ENCODE measurements around the gene NUMA1.

NUMA1 gene

GRCh38 chr11:72102162-72102561, 21.8 kb upstream of the NUMA1 start:
- DNase-seq (ENCODE audit: low read depth in 2 of 3, low spot score in 1 of 3): no peak

DNA sequence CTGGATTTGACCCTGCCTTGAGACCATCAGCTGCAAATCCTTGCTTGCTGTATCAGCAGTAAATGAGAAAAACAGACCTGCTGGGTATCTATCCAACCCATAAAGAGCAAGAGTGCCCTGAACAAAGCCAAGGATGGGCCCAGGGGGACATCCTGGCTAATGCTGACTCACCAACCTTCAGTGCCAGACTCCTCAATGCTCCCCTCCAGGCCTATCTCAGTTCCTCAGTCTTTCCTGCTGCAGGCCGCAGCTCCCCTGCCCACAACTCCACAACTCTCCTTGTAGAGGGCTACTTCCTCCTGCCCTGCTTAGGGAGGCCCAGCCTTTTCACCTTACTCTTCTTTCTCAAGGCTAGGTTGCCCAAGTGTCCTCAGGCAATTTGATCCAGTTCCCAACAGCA, 20.1 kb upstream of the NUMA1 start:
- DNase-seq (ENCODE audit: low read depth in 2 of 3, low spot score in 1 of 3): no peak

DNA sequence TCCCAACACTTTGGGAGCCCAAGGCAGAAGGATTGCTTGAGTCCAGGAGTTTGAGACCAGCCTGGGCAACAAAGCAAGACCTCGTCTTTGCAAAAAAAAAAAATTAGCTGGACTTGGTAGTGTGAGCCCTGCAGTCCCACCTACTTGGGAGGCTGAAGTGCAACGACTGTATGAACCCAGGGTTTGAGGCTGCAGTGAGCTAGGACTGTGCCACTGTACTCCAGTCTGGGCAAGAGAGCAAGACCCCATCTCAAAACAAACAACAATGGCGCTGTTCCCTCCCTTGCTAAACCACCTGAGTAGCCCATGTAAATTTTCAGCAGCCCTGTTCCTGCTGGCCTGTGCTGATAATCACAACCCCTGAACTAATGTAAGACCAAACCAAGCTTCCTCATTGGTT, 19.7 kb upstream of the NUMA1 start:
- no peak for DNase-seq (ENCODE audit: low read depth in 2 of 3, low spot score in 1 of 3)

DNA sequence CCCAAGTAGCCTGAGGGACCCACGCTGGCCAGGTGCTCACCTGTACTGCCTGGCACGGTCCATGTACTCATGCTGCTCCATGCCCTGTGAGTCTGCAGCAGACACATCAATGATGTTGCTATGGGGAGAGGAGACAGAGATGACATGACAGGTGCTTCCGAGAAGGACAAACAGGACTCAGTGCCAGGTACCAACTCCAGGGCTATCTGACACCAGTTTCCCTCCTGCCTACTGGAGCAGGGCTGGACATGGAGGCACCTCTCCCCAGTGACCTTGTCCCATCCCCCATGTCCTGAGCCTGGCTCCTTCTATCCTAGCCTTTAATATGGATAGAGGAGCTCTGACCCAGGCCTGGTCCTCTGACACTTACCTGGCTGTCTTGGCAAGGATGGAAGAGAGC, 18.4 kb upstream of the NUMA1 start:
- no peak for DNase-seq (ENCODE audit: low read depth in 2 of 3, low spot score in 1 of 3)

DNA sequence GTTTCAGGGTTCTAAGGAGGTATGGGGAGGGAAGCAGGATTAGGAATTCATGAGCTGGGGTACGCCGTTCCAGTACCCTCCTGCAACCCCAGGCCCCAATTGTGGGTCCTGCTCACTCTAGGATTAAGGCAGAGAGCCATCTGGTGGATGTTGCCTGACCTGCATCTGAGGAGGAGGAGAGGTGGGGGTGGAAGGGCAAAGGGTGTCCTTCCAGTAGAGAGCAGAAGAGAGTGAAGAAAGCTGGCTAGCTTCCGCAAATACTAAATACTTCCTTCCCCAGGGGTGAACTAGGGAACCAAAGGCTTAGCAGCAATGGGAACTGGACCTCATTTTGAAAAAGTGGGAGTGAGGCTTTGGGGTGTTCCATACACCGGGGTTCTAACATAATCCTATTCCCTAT, 10.9 kb upstream of the NUMA1 start:
- peak in 2 of 3 donors; percentile 34 to 65 for DNase-seq (ENCODE audit: low read depth in 2 of 3, low spot score in 1 of 3)

- no peak for DNase-seq (ENCODE audit: low read depth in 2 of 3, low spot score in 1 of 3)
These were observed 7.9 kb upstream of the NUMA1 start for GRCh38 chr11:72088076-72088808.

- no peak for DNase-seq (ENCODE audit: low read depth in 2 of 3, low spot score in 1 of 3)
These were observed 5.4 kb upstream of the NUMA1 start for GRCh38 chr11:72085621-72086351.

- DNase-seq (ENCODE audit: low read depth in 2 of 3, low spot score in 1 of 3): no peak
These were observed 4.6 kb upstream of the NUMA1 start for GRCh38 chr11:72084965-72085364.

DNA sequence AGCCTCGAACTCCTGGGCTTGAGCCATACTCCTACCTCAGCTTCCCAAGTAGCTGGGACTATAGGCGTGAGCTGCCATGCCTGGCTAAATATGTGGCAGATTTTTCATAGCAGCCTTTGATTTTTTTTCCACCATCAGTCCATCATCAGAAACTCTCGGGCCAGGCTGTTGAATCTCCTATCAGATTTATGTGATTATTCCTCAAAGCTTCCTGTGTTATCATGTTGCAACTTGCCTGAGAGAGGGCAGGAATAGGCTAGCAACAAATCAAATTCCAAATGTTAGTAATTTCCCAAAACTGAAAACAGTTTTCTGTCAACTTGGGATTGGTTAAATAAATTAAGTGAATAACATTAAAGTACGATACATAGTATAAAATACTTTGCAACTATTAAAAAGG, 3.7 kb upstream of the NUMA1 start:
- DNase-seq (ENCODE audit: low read depth in 2 of 3, low spot score in 1 of 3): no peak

- no peak for DNase-seq (ENCODE audit: low read depth in 2 of 3, low spot score in 1 of 3)
These were observed 3.1 kb upstream of the NUMA1 start for GRCh38 chr11:72083414-72083813.

DNA sequence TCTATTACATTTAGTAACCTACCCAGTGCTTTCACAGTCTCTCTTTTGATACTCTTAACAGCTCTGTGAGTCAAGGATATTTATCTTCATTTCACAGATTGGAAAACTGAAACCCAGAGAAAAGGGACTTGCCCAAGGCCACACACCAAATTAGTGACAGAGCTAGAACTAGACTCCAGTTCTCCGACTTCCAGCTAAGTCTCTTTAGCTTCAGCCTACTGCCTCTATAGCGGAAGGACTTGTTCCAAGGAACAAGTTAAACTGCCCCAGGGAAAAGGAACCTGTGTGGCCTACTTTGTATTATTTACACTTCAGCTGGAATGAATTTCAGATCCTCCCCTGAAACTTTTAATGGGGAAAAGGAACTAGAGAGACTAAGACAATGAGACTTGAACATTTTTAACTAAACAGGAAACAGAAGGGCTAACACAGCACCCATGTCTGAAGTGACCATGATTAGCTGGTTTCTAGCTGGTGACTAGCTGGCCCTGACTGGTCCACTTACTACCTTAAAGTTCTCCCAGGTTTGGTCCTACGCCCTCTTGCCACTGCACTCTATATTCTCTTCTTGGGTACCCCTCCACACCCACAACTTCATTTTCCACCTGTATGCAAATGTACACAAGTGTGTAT, 1.6 kb upstream of the NUMA1 start:
- DNase-seq (ENCODE audit: low read depth in 2 of 3, low spot score in 1 of 3): no peak

DNA sequence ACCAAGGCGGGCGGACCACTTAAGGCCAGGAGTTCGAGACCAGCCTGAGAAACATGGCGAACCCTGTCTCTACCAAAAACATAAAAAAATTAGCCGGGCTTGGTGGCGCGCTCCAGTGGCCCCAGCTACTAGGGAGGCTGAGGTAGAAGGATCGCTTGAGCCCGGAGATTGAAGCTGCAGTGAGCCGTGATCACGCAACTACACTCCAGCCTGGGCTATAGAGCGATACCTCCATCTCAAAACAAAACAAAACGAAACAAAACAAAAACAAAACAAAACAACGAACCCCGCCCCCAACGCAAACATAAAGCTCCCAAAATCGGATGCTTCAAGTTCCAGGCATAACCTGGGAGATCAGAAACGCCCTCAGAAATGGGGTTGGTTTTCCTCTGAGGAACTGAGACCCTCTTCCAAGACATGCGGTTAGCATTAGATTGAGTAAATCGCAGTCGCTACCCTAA, 872 bp upstream of the NUMA1 start:
- DNase-seq (ENCODE audit: low read depth in 2 of 3, low spot score in 1 of 3): no peak

- DNase-seq (ENCODE audit: low read depth in 2 of 3, low spot score in 1 of 3): no peak
These were observed 470 bp downstream of the NUMA1 start for GRCh38 chr11:72079819-72080325.

GRCh38 chr11:72078477-72078876, 1.9 kb downstream of the NUMA1 start:
- no peak for DNase-seq (ENCODE audit: low read depth in 2 of 3, low spot score in 1 of 3)

GRCh38 chr11:72075756-72076155, 4.6 kb downstream of the NUMA1 start:
- no peak for DNase-seq (ENCODE audit: low read depth in 2 of 3, low spot score in 1 of 3)

- DNase-seq (ENCODE audit: low read depth in 2 of 3, low spot score in 1 of 3): no peak
These were observed 5.2 kb downstream of the NUMA1 start for GRCh38 chr11:72075109-72075508.

GRCh38 chr11:72072348-72072747, 8.0 kb downstream of the NUMA1 start:
- no peak for DNase-seq (ENCODE audit: low read depth in 2 of 3, low spot score in 1 of 3)

DNA sequence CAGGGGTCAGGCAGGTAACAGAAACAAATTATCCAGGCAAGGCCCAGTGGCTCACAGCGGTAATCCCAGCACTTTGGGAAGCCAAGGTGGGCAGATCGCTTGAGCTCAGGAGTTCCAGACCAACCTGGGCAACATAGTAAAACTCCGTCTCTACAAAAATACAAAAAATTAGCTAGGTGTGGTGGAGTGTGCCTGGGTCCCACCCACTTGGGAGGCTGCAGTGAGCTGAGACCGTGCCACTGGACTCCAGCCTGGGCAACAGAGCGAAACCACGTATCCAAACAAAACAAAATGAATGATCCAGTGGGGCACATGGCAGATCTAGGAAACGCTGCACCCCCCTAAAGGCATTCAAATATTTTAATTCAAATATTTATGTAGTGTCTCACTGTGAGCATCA, 9.9 kb downstream of the NUMA1 start:
- DNase-seq (ENCODE audit: low read depth in 2 of 3, low spot score in 1 of 3): no peak

GRCh38 chr11:72069787-72070251, 10.5 kb downstream of the NUMA1 start:
- DNase-seq (ENCODE audit: low read depth in 2 of 3, low spot score in 1 of 3): no peak

DNA sequence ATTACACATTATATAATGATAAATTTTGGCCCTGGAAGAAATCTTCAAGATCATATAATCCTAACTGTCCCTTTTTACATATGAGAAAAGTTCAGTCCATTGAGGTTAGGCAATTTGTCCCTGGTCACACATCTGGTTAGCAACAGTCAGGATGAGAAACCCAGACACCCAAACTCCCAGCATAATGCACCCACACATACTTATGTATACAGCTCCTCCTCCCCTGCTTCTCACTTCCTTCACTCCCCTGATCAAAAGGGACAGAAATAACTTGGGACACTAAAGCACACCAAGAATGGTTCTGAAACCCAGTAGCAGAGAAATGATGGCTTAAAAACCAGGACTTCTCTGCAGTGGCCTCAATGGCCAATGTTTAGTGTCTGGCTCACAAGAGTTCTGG, 11.1 kb downstream of the NUMA1 start:
- no peak for DNase-seq (ENCODE audit: low read depth in 2 of 3, low spot score in 1 of 3)

- no peak for DNase-seq (ENCODE audit: low read depth in 2 of 3, low spot score in 1 of 3)
These were observed 12.7 kb downstream of the NUMA1 start for GRCh38 chr11:72067676-72068075.

DNA sequence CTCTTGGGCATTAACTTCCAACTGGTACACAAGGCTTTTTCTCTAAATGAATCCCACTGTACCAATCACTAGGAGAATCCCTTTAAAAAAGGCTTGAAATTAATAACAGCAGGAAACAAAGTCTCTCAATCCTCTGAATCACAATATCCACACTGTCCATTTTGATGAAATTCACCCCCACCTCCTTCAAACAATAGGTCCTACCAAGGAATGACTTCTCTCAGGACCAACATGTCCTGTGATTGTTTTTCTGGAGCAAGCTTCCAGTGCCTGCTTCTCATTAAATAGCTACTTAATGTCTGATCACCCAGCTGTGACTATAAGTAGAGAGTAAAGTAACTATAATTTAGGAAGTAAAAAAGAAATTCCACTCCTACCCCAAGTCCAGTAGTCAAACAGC, 13.1 kb downstream of the NUMA1 start:
- no peak for DNase-seq (ENCODE audit: low read depth in 2 of 3, low spot score in 1 of 3)
